ENCODE results near the gene SLC25A26.

DNA sequence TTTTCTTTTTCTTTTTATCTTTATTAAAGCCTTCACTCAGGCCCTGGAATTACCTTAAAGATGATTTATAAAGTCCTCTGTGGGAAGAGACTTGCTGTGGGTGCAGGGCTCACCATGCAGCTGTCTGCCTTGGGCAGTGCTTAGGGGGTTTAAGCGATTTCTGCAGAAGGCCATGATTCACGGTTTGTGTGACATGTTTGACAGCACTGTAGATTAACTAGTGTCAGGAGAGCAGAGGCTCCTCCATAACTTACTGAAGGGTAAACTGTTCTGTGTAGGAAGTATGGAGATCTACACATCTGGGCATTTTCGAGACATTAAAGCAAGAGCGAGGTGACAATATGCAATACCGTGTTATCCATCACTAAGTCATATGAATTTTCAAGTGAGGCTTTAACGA lies 142.3 kb downstream of the SLC25A26 start:
- TF ChIP-seq, protein P1, sequence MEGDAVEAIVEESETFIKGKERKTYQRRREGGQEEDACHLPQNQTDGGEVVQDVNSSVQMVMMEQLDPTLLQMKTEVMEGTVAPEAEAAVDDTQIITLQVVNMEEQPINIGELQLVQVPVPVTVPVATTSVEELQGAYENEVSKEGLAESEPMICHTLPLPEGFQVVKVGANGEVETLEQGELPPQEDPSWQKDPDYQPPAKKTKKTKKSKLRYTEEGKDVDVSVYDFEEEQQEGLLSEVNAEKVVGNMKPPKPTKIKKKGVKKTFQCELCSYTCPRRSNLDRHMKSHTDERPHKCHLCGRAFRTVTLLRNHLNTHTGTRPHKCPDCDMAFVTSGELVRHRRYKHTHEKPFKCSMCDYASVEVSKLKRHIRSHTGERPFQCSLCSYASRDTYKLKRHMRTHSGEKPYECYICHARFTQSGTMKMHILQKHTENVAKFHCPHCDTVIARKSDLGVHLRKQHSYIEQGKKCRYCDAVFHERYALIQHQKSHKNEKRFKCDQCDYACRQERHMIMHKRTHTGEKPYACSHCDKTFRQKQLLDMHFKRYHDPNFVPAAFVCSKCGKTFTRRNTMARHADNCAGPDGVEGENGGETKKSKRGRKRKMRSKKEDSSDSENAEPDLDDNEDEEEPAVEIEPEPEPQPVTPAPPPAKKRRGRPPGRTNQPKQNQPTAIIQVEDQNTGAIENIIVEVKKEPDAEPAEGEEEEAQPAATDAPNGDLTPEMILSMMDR (conservative IDR thresholded peaks at IDR 0.05) = no peak
- TF ChIP-seq ZFX (IDR thresholded peaks at IDR 0.05) = no peak

Data from C4-2B (cell line).